Measurements from ENCODE around the gene TGFBR3. TPM values are rescaled to one million over a fixed set of nuclear protein-coding genes. Genes with fewer than 3 reads are reported as not detected.
A peak's percentile ranks its signal among the peaks of the same experiment; 100 is the strongest.

Gene TGFBR3
- total and polyA plus RNA-seq, 2 of the 8 experiments (the other 6 are each of a cell fraction or from before 2014, with no cell fraction given): 2.0 to 6.1 TPM

GRCh38 chr1:91730801-91731732, 154.9 kb downstream of the TGFBR3 start:
- Histone ChIP-seq H3K14ac (ENCODE audit: insufficient read length) (no peak overlapping the region), H4K91ac (replicated peaks; ENCODE audit: insufficient read length, low read length) (peak overlapping the region; percentile 75), H2BK12ac (ENCODE audit: low read depth, low read length) (no peak overlapping the region), H2BK5ac (ENCODE audit: low read depth, low read length) (no peak overlapping the region; the same call in 1 of the 2 replicates), H4K8ac (ENCODE audit: extremely low read depth, insufficient read depth, low read length) (0 out of 2 replicates have a peak overlapping the region, but pooled peaks have one; percentile 62), H3K56ac (replicated peaks; ENCODE audit: insufficient read length, low read depth, low read length) (no peak overlapping the region), H3K9ac (replicated peaks in 1 of 4; ENCODE audit: extremely low read depth in 1 of 4, low read depth in 3 of 4, low read length in 3 of 4) (no peak overlapping the region), H3K4me2 (ENCODE audit: insufficient read depth in 1 of 2, low read depth in 2 of 2, low read length in 2 of 2) (no peak overlapping the region), H3K27me3 (replicated peaks in 1 of 4; ENCODE audit: control insufficient read depth in 3 of 4, extremely low read depth in 1 of 4, insufficient read depth in 3 of 4, low read length in 3 of 4) (no peaks in the 10 kb centered on the region), H3K4me1 (replicated peaks in 1 of 4; ENCODE audit: control insufficient read depth in 3 of 4, insufficient read depth in 4 of 4, low read length in 3 of 4) (peaks cover 0 to 5% (median 2%) of the 10 kb centered on the region in 4 experiments; a peak in 2 of 7 replicates), H3K9me3 (ENCODE audit: insufficient read depth in 2 of 2, low read depth in 1 of 2, low read length in 1 of 2) (no peaks in the 10 kb centered on the region), H3K18ac (ENCODE audit: extremely low read depth, low read length) (0 out of 2 replicates have a peak overlapping the region, but pooled peaks have one; percentile 24), H3K4ac (replicated peaks; ENCODE audit: insufficient read length, low read depth, low read length) (no peak overlapping the region), H2AFZ (ENCODE audit: low read length) (no peak overlapping the region), H3K4me3 (ENCODE audit: extremely low read depth in 1 of 4, insufficient read depth in 2 of 4, low read depth in 3 of 4, low read length in 4 of 4) (no peak overlapping the region), H3K79me2 (ENCODE audit: control insufficient read depth in 1 of 2, insufficient read depth in 2 of 2, low read length in 2 of 2) (no peaks in the 10 kb centered on the region), H3K23ac (ENCODE audit: insufficient read length) (no peak overlapping the region), H2AK5ac (ENCODE audit: low read depth, low read length) (no peak overlapping the region), H3K23me2 (ENCODE audit: low read depth, low read length) (no peaks in the 10 kb centered on the region; the same call in 1 of the 2 replicates), H2BK15ac (ENCODE audit: low read length) (no peak overlapping the region), H4K20me1 (replicated peaks in 1 of 2; ENCODE audit: control insufficient read depth in 1 of 2, insufficient read depth in 2 of 2, low read length in 2 of 2) (no peaks in the 10 kb centered on the region), H2BK20ac (ENCODE audit: low read length) (no peak overlapping the region), H3K36me3 (ENCODE audit: control insufficient read depth in 2 of 4, insufficient read depth in 4 of 4, low read length in 3 of 4) (no peaks in the 10 kb centered on the region), H2BK120ac (replicated peaks; ENCODE audit: low read depth, low read length) (no peak overlapping the region), H3K79me1 (ENCODE audit: low read depth, low read length) (no peaks in the 10 kb centered on the region), H4K5ac (ENCODE audit: insufficient read length, low read depth, low read length) (no peak overlapping the region), H3K27ac (ENCODE audit: low read depth, low read length) (no peak overlapping the region)
- POLR2A ChIA-PET (ENCODE audit: partially characterized antibody): no interaction called here
- DNase-seq (ENCODE audit: low read depth in 1 of 2, low spot score in 2 of 2): no peak
- no peak for FAIRE-seq
- WGBS, 2 experiments (ENCODE audit: extremely low coverage in 1 of 2, insufficient coverage in 1 of 2, insufficient read length in 1 of 2, insufficient replicate concordance in 2 of 2, low coverage in 1 of 2, low lambda C conversion rate in 2 of 2, missing lambda C conversion rate in 1 of 2): 89% methylated on average over 15 of the region's 15 CpGs; no CpG with 5 or more reads in 1 of the 2 experiments
- CTCF ChIA-PET (ENCODE audit: partially characterized antibody): interaction anchor here (0.6 kb wide), 1 partner anchor 63 kb away, joined by 5 read pairs; no protein-coding TSS in a partner anchor
- TF ChIP-seq ATF3 (IDR thresholded peaks at IDR 0.05; ENCODE audit: insufficient read depth, low read depth, low read length) (no peak), CTBP2 (IDR thresholded peaks at IDR 0.05; ENCODE audit: borderline replicate concordance, insufficient read depth, insufficient read length, low read length) (no peak), CTCF (IDR thresholded peaks at IDR 0.05; ENCODE audit: control extremely low read depth in 1 of 3, insufficient read depth in 1 of 3, low read depth in 1 of 3, low read length in 3 of 3) (no peak), USF2 (IDR thresholded peaks at IDR 0.05; ENCODE audit: low read length) (no peak)

Data from H1 (cell line).